ENCODE measurements around the gene BCHE.
"Not testable (repeated sequence)": the region's sequence is repeated elsewhere in the genome, so short reads cannot be mapped to it uniquely, and the experiment has no call there.

Gene BCHE

GRCh38 chr3:165816209-165816608 lies 21.0 kb downstream of the BCHE start:
- no peak overlapping the region for H3K4me3 ChIP-seq (ENCODE audit: low read depth, low read length)
- TF ChIP-seq, protein P1, sequence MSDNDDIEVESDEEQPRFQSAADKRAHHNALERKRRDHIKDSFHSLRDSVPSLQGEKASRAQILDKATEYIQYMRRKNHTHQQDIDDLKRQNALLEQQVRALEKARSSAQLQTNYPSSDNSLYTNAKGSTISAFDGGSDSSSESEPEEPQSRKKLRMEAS (IDR thresholded peaks at IDR 0.05; ENCODE audit: low read depth, low read length): no peak
- TF ChIP-seq MYC (IDR thresholded peaks at IDR 0.05; ENCODE audit: low read depth, low read length): no peak
- TF ChIP-seq, protein P2, sequence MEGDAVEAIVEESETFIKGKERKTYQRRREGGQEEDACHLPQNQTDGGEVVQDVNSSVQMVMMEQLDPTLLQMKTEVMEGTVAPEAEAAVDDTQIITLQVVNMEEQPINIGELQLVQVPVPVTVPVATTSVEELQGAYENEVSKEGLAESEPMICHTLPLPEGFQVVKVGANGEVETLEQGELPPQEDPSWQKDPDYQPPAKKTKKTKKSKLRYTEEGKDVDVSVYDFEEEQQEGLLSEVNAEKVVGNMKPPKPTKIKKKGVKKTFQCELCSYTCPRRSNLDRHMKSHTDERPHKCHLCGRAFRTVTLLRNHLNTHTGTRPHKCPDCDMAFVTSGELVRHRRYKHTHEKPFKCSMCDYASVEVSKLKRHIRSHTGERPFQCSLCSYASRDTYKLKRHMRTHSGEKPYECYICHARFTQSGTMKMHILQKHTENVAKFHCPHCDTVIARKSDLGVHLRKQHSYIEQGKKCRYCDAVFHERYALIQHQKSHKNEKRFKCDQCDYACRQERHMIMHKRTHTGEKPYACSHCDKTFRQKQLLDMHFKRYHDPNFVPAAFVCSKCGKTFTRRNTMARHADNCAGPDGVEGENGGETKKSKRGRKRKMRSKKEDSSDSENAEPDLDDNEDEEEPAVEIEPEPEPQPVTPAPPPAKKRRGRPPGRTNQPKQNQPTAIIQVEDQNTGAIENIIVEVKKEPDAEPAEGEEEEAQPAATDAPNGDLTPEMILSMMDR (IDR thresholded peaks at IDR 0.05; ENCODE audit: low read depth, low read length): no peak
- no peak for TF ChIP-seq POLR2A (IDR thresholded peaks at IDR 0.05; ENCODE audit: extremely low read depth, insufficient read length)

DNA sequence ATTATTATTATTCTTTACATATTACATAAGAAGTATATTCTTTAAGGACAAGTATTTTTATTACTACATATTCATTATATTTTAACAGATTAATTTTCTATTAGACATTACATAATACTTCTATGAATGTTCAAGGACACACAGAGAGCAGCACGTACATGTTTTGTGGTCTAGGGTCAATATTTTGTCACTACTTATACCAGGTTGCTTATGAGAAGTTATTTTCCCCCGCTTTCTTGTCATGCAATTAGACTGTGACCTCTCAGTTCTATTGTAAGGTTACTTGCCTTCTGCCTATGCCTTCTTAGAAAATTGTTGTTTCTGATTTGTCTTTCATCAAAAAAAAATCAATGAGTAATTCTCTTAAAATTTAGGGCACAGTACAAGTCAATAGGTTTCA lies 21.5 kb downstream of the BCHE start:
- H3K4me3 ChIP-seq (ENCODE audit: low read depth, low read length): no peak overlapping the region
- TF ChIP-seq, protein P1 (IDR thresholded peaks at IDR 0.05; ENCODE audit: low read depth, low read length): no peak
- TF ChIP-seq, protein P2 (IDR thresholded peaks at IDR 0.05; ENCODE audit: low read depth, low read length): no peak
- TF ChIP-seq MYC (IDR thresholded peaks at IDR 0.05; ENCODE audit: low read depth, low read length): no peak
- no peak for TF ChIP-seq POLR2A (IDR thresholded peaks at IDR 0.05; ENCODE audit: extremely low read depth, insufficient read length)
- no peak for DNase-seq (ENCODE audit: low read depth)

More at GRCh38 chr3:165816209-165816608, 21.0 kb downstream of the BCHE start:
- DNase-seq (ENCODE audit: low read depth): no peak

- DNase-seq (ENCODE audit: low read depth): no peak
- TF ChIP-seq, protein P1 (IDR thresholded peaks at IDR 0.05; ENCODE audit: low read depth, low read length): no peak
- TF ChIP-seq POLR2A (IDR thresholded peaks at IDR 0.05; ENCODE audit: extremely low read depth, insufficient read length) (no peak), MYC (IDR thresholded peaks at IDR 0.05; ENCODE audit: low read depth, low read length) (no peak)
- TF ChIP-seq, protein P2 (IDR thresholded peaks at IDR 0.05; ENCODE audit: low read depth, low read length): no peak
- no peak overlapping the region for H3K4me3 ChIP-seq (ENCODE audit: low read depth, low read length)
Measured at GRCh38 chr3:165814380-165814779, 22.8 kb downstream of the BCHE start.

- not testable (repeated sequence) for H3K4me3 ChIP-seq (ENCODE audit: low read depth, low read length); DNase-seq (ENCODE audit: low read depth)
Measured at GRCh38 chr3:165807937-165808336, 29.3 kb downstream of the BCHE start.

- TF ChIP-seq, protein P2 (IDR thresholded peaks at IDR 0.05; ENCODE audit: low read depth, low read length): no peak
- no peak for TF ChIP-seq POLR2A (IDR thresholded peaks at IDR 0.05; ENCODE audit: extremely low read depth, insufficient read length)
- TF ChIP-seq, protein P1 (IDR thresholded peaks at IDR 0.05; ENCODE audit: low read depth, low read length): no peak
- TF ChIP-seq MYC (IDR thresholded peaks at IDR 0.05; ENCODE audit: low read depth, low read length): no peak
- no peak for DNase-seq (ENCODE audit: low read depth)
- no peak overlapping the region for H3K4me3 ChIP-seq (ENCODE audit: low read depth, low read length)
Measured at GRCh38 chr3:165805946-165806561, 31.2 kb downstream of the BCHE start.

GRCh38 chr3:165803471-165803870 lies 33.8 kb downstream of the BCHE start:
- TF ChIP-seq POLR2A (IDR thresholded peaks at IDR 0.05; ENCODE audit: extremely low read depth, insufficient read length) (no peak), MYC (IDR thresholded peaks at IDR 0.05; ENCODE audit: low read depth, low read length) (no peak)
- TF ChIP-seq, protein P2 (IDR thresholded peaks at IDR 0.05; ENCODE audit: low read depth, low read length): no peak
- TF ChIP-seq, protein P1 (IDR thresholded peaks at IDR 0.05; ENCODE audit: low read depth, low read length): no peak
- no peak for DNase-seq (ENCODE audit: low read depth)
- no peak overlapping the region for H3K4me3 ChIP-seq (ENCODE audit: low read depth, low read length)

Measured in NB4 (cell line).